HG03460 (cell line): Measurements from ENCODE around the gene PSMD8.
"Not testable (repeated sequence)": the region's sequence is repeated elsewhere in the genome, so short reads cannot be mapped to it uniquely, and the experiment has no call there.

Source experiments
- ATAC-seq: cut with Tn5 transposase; IDR thresholded peaks from one replicate; pipeline ENCODE4 v1.9.1; 2021; ENCODE audit not compliant: unreplicated experiment

The PSMD8 gene

GRCh38 chr19:38374332-38375097 is at the start of gene PSMD8:
Gene PSMD8, plus strand, starts transcription at chr19:38374571. Its CDS starts 31 bp downstream, at chr19:38374602.
- peak; percentile 93 for ATAC-seq

GRCh38 chr19:38326591-38326990 is 47.8 kb upstream of the PSMD8 start:
- ATAC-seq: no peak

DNA sequence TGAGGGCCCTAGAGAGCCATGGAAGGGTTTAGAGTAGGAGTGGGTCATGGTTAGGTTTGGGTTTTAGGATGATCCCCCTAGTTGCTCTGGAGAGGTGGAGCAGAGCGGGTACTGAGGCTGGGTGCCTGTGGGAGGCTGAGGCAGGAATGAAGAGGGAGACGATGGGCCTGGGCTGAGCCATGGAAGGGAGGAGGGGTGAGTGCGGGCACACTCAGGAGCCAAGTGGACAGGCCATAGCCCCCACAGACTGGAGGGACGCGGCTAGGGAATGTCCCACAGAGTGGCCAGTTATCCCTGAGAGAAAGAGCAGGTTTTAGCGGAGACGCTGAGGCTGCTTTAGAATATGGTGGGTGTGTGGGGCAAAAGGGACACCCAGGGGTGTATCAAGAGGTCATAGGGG is 44.7 kb upstream of the PSMD8 start:
- no peak for ATAC-seq

DNA sequence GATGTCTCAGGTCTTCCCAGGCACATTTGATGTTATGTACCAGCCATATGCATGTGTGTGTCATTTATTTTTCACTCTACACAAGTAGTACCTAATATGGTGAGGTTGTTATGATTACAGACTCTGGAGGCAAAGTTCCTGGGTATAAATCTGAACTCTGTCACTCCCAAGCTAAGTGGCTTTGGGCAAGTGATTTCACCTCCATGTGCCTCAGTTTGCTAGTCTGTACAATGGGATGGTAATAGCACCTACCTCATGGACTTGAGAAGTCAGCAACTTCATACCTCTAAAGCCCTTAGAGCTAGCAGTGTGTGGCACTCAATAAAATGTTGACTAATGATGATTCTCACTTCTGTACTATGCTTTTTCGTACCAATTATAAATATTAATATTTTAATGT is 42.6 kb upstream of the PSMD8 start:
- ATAC-seq: no peak

GRCh38 chr19:38333245-38333644 is 41.1 kb upstream of the PSMD8 start:
- ATAC-seq: no peak

DNA sequence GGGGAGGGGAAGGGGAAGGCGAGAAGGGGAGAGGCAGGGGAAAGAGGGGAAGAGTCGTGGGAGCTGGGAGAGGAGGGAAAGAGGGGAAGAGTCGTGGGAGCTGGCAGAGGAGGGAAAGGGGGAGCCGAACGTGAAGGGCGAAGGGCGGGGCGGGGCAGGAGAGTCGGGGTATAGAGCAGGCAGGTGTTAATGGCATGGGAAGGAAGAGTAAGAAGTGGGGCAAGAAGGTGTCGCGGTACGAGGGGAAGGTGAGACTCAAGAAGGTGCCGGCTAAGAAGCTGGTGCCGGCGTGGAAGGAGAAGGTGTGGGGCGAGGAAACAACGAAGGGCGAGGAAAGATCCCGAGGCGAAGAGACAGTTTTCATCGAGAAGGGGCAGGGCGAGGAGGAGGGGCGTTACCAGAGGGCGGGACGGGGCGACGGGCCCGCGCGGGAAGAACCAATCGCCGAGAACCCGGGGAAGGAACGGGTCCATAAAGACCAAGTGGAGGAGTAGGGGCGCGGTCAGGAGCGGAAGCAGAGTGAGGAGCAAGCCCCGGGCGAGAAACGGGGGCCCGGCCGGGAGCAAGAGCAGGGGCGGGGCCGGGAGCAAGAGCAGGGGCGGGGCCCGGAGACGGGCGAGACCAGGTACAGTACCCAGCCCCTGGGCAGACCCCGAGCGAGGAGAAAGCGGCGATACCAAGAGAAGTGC is 38.3 kb upstream of the PSMD8 start:
- peak; percentile 64 for ATAC-seq

DNA sequence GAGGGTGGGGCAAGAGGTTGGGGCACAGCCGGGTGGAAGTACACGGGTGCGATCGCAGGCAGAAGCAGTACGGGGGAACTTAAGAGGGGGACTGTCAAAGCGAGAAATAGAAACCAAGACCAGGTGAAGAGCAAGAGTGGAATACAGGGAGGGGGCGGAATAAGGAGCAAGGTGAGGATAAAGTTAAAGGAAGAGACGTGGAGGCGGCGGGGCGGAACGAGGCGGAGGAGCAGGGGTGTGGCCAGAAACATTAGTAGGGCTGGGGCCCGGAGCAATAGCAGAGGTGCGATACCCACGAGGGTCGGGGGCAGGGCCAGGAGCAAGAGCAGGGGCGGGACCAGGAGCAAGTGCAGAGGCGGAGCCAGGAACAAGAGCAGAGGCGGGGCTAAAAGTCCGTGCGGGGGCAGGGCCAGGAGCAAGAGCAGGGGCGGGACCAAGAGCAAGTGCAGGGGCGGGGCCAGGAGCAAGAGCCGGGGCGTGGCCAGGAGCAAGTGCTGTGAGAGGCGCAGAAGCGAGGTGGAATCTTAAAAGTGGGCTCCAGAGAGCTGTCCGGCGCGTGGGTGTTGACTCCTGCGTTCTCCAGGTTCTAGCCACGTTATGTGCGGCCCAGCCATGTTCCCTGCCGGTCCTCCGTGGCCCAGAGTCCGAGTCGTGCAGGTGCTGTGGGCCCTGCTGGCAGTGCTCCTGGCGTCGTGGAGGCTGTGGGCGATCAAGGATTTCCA is 37.6 kb upstream of the PSMD8 start:
- ATAC-seq: peak; percentile 47

DNA sequence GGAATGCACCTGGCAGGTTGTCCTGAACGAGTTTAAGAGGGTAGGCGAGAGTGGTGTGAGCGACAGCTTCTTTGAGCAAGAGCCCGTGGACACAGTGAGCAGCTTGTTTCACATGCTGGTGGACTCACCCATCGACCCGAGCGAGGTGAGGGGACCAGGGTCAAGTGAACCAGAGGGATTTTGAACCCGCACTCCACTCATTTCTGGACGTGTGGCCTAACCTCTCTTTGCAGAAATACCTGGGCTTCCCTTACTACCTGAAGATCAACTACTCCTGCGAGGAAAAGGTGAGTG is 37.1 kb upstream of the PSMD8 start:
- ATAC-seq: no peak

- ATAC-seq: not testable (repeated sequence)
Measured at GRCh38 chr19:38339011-38339410, 35.4 kb upstream of the PSMD8 start.

DNA sequence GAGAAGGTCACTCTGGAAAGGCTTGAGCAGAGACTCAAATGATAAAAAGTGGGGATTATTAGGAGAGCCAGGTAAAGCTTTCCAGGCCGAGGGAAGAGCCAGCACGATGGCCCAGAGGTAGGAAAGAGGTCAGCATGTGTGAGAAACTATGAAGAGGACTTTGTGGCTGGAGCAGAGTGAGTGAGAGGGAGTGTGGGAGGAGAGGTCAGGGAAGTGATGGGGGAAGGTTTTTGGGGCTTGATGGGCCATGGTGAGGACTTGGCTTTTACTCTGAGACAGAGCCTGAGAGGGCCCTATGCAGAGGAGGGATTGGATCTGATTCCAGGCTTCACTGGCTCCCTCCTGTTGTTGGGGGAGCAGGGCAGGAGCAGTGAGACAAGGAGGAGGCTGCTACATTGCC is 33.4 kb upstream of the PSMD8 start:
- no peak for ATAC-seq

- ATAC-seq: no peak
Measured at GRCh38 chr19:38346837-38347236, 27.5 kb upstream of the PSMD8 start.

GRCh38 chr19:38350883-38351282 is 23.5 kb upstream of the PSMD8 start:
- no peak for ATAC-seq

DNA sequence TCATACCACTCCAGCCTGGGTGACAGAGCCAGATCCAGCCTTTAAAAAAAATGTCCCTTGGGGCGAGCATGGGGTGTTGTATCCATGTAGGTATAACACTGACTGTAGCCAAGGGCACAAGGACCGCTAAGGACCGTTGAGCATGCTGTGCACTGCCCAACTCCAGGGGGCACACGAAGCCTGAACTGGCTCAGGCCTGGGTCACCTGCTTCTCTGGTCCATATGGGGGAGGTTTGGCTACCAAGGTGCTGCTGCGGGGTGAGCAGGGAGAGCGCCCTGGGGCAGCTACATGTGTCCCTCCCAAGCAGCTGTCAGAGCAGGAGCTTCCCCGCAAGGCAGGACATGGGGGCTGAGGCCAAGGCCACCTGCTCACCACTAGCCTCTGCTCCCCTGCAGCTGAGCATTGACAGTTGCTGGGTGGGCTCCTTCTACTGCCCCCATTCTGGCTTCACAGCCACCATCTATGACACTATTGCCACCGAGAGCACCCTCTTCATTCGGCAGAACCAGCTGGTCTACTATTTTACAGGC is 22.4 kb upstream of the PSMD8 start:
- ATAC-seq: no peak

- no peak for ATAC-seq
Measured at GRCh38 chr19:38352611-38353010, 21.8 kb upstream of the PSMD8 start.

DNA sequence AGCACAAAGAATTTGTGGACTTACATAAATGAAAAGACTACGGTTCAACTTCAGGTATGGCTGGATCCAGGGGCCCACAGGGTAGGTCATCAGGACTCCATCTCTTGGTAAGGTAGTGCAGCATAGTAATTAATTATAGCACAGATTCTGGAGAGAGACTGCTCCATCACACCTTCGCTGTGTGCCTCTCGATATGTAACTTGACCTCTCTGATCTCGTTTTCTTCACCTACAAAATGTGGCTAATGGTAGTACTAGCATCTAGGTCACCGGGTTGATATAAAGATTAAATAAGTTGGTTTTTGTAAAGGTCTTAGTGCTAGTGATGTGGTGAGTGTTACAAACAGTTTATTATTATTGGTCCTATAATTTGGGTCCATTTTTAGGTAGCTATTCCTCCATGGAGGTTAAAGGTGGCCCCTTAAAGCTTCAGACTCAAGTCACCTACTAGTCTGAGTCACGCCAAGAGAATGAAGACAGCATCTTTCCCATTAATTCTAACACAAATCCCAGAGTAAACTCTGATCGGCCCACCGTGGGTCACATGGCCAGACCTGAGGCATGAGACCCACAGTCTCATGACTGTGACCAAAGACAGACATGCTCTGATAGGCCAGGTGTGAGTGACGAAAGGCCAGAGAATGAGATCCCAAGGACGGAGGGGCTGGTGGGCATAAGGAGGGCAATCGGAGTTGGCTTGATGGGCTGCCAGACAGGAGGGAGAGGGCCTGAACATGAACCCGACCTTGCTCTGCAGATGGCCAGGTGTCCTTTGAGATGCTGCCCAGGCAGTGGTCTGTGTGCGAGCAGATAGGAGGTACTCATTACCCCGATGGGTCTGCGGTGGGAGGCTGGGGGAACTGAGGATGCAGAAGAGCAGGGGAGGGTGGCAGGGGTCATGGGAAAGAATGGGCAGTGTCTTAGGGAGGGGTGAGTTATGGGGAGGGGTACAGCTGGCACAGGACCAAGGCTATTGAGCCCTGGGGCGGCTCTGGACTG is 18.3 kb upstream of the PSMD8 start:
- ATAC-seq: no peak

DNA sequence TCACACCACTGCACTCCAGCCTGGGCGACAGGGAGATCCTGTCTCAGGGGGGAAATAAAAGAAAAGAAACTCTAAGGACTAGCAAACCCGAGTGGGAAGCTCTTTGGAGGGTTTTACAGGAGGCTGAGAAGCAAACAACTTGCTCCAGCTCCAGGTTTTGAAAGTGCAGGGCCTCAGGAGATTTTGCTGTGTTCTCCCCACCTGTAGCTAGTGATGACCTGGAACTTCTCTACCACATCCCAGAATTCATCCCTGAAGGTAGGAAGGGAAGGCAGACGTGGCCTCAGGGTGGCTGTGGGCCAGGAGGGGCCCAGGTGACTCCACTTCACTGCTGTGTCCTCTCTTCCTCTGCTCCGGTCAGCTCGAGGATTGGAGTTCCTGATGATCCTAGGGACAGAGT is 16.3 kb upstream of the PSMD8 start:
- ATAC-seq: no peak

- ATAC-seq: no peak
Measured at GRCh38 chr19:38359242-38360021, 14.9 kb upstream of the PSMD8 start.

DNA sequence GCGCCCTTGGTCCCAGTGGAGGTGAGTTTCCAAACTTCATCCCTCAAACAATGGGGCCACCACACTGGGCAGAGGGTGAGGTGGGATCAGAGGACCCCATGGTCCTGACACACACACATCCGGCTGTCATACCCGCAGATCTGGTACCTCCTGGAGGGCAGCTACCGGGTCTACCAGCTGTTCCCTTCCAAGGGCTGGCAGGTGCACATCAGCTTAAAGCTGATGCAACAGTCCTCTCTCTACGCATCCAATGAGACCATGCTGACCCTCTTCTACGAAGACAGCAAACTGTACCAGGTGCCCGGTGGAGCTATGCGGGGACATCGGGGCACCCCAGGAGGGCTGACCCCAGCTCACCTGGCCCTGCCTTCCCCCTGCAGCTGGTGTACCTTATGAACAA is 14.0 kb upstream of the PSMD8 start:
- no peak for ATAC-seq

GRCh38 chr19:38360839-38361631 is 13.3 kb upstream of the PSMD8 start:
- ATAC-seq: no peak
